ENCODE data around the gene DSCAML1.

Gene DSCAML1

GRCh38 chr11:117396970-117397369, 400.0 kb downstream of the DSCAML1 start:
- no peak for DNase-seq (ENCODE audit: low spot score)

GRCh38 chr11:117395476-117395875, 401.5 kb downstream of the DSCAML1 start:
- DNase-seq (ENCODE audit: low spot score): no peak

GRCh38 chr11:117394221-117394925, 402.6 kb downstream of the DSCAML1 start:
- no peak for DNase-seq (ENCODE audit: low spot score)

- DNase-seq (ENCODE audit: low spot score): no peak
Measured at GRCh38 chr11:117392979-117393378, 404.0 kb downstream of the DSCAML1 start.

- no peak for DNase-seq (ENCODE audit: low spot score)
Measured at GRCh38 chr11:117392001-117392690, 404.9 kb downstream of the DSCAML1 start.

GRCh38 chr11:117391181-117391580, 405.8 kb downstream of the DSCAML1 start:
- no peak for DNase-seq (ENCODE audit: low spot score)

GRCh38 chr11:117390743-117391142, 406.3 kb downstream of the DSCAML1 start:
- no peak for DNase-seq (ENCODE audit: low spot score)

GRCh38 chr11:117387992-117388755, 408.8 kb downstream of the DSCAML1 start:
- DNase-seq (ENCODE audit: low spot score): no peak

- no peak for DNase-seq (ENCODE audit: low spot score)
Measured at GRCh38 chr11:117385906-117386305, 411.1 kb downstream of the DSCAML1 start.

- DNase-seq (ENCODE audit: low spot score): no peak
Measured at GRCh38 chr11:117385471-117385870, 411.5 kb downstream of the DSCAML1 start.

- DNase-seq (ENCODE audit: low spot score): no peak
Measured at GRCh38 chr11:117384045-117384444, 413.0 kb downstream of the DSCAML1 start.

- no peak for DNase-seq (ENCODE audit: low spot score)
Measured at GRCh38 chr11:117382746-117383145, 414.3 kb downstream of the DSCAML1 start.

GRCh38 chr11:117381481-117382387, 415.3 kb downstream of the DSCAML1 start:
- DNase-seq (ENCODE audit: low spot score): no peak

GRCh38 chr11:117380676-117381075, 416.3 kb downstream of the DSCAML1 start:
- DNase-seq (ENCODE audit: low spot score): no peak

GRCh38 chr11:117378976-117379865, 417.8 kb downstream of the DSCAML1 start:
- no peak for DNase-seq (ENCODE audit: low spot score)

All from Ammon's horn (tissue), 1 donor.